ENCODE data around the gene ALK.

GRCh38 chr2:29662861-29663260, 258.5 kb downstream of the ALK start:
- TF ChIP-seq CTCF (conservative IDR thresholded peaks at IDR 0.05): no peak
- no peak for TF ChIP-seq ZFX (IDR thresholded peaks at IDR 0.05)
